HG03575 (cell line): Measurements from ENCODE around the gene CST6.
"Not testable (repeated sequence)": the region's sequence is repeated elsewhere in the genome, so short reads cannot be mapped to it uniquely, and the experiment has no call there.

Experiments used
- ATAC-seq: cut with Tn5 transposase; IDR thresholded peaks from one replicate; pipeline ENCODE4 v1.9.1; 2021; ENCODE audit not compliant: unreplicated experiment, insufficient number of reproducible peaks, low FRiP score; ENCODE audit errors: extremely low read depth

The CST6 gene

GRCh38 chr11:66012946-66013761, 1.3 kb downstream of the CST6 start:
- no peak for ATAC-seq

- no peak for ATAC-seq
These were observed 1.9 kb downstream of the CST6 start for GRCh38 chr11:66013762-66014100.

- no peak for ATAC-seq
These were observed 3.1 kb downstream of the CST6 start for GRCh38 chr11:66014804-66015453.

GRCh38 chr11:66015454-66015881, 3.7 kb downstream of the CST6 start:
- ATAC-seq = no peak

- ATAC-seq = no peak
These were observed 4.4 kb downstream of the CST6 start for GRCh38 chr11:66015936-66016792.

- no peak for ATAC-seq
These were observed 5.0 kb downstream of the CST6 start for GRCh38 chr11:66016793-66017177.

GRCh38 chr11:66017321-66017720, 5.5 kb downstream of the CST6 start:
- no peak for ATAC-seq

GRCh38 chr11:66020212-66020611, 8.4 kb downstream of the CST6 start:
- no peak for ATAC-seq

GRCh38 chr11:66020618-66021357, 9.0 kb downstream of the CST6 start:
- ATAC-seq = no peak

GRCh38 chr11:66022401-66023185, 10.8 kb downstream of the CST6 start:
- no peak for ATAC-seq

- not testable (repeated sequence) for ATAC-seq
These were observed 11.3 kb downstream of the CST6 start for GRCh38 chr11:66023186-66023440.

GRCh38 chr11:66026017-66026529, 14.3 kb downstream of the CST6 start, which contains the start of gene CATSPER1:
Gene CATSPER1 (minus strand): TSS chr11:66026479. CDS start chr11:66026379, 100 bp downstream.
- no peak for ATAC-seq

GRCh38 chr11:66032957-66033735, 21.3 kb downstream of the CST6 start:
- ATAC-seq = no peak

- no peak for ATAC-seq
These were observed 24.0 kb downstream of the CST6 start for GRCh38 chr11:66035653-66036333.

- ATAC-seq = no peak
These were observed 24.5 kb downstream of the CST6 start for GRCh38 chr11:66036334-66036710.

GRCh38 chr11:66037327-66037726, 25.5 kb downstream of the CST6 start:
- ATAC-seq = no peak

GRCh38 chr11:66039765-66040164, 28.0 kb downstream of the CST6 start:
- no peak for ATAC-seq
